Cardiac fibroblast (primary cell): ENCODE measurements around the gene TGFB3.
A peak's percentile ranks its signal among the peaks of the same experiment; 100 is the strongest.

Experiments
- DNase-seq, 2 donors: peaks; one replicate each; pipeline versions ENCODE4 v3.0.0 to v3.0.0-alpha.2; 2010; ENCODE audit warnings: low read depth in 2 of 2
- H3K4me3 ChIP-seq, 2 donors: replicated peaks in 1 of 2; 1 replicate in 1 of 2; 2 replicates in 1 of 2; pipeline ENCODE4 v1.5.1; 2011; ENCODE audit warnings: low read depth in 2 of 2, low read length in 2 of 2, mild to moderate bottlenecking in 2 of 2, moderate library complexity in 1 of 2
- TF ChIP-seq, protein P1 (sequence below): IDR thresholded peaks from one replicate; pipeline ENCODE4 v1.5.1; 2011; ENCODE audit warnings: low read depth, mild to moderate bottlenecking, low read length, inconsistent platforms

Gene TGFB3

DNA sequence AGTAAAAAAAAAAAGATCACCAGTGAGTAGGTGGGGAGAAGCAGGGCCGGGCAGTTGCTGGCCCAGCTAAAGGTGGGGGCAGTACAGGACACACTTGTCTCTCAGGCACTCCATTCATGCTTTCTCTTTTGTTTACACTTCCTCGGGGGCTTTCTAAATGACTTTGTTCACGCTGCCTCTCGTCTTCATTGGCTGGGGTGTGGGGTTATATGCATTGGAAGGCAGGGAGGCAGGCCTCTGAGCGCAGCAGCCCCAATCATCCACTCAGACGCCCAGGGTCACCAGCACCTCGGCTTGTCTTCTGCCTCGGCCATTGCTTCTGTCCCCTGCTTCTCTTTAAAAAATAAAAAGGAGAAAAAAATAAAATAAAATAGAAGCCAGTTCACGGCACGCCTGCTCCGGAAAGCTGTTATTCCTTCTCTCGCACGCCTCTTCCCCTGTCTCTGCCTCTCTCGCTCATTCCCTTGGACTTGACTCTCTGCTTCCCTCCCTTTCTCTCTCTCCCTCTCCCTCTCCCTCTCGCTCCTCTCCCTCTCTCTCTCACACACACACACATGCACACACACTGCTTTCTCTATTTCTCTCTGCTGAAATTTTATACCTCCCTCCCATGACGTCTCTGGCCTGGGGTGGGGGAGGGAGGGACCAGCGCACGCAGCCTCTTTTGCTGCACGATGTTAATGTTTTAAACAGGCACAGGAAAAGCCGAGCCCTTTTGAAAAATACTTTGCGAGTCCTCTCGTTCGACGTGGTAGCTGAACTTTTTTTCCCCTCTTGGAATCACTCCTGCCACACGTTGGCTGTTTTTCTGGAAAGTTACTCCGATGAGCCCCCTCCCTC is at the start of gene TGFB3:
Gene TGFB3, minus strand, starts transcription at position 570 of the 840 bp plus-strand sequence. CDS start 1,102 bp downstream, outside the sequence.
- H3K4me3 ChIP-seq: peak within 1 kb of the TSS; percentile 54 to 64

DNA sequence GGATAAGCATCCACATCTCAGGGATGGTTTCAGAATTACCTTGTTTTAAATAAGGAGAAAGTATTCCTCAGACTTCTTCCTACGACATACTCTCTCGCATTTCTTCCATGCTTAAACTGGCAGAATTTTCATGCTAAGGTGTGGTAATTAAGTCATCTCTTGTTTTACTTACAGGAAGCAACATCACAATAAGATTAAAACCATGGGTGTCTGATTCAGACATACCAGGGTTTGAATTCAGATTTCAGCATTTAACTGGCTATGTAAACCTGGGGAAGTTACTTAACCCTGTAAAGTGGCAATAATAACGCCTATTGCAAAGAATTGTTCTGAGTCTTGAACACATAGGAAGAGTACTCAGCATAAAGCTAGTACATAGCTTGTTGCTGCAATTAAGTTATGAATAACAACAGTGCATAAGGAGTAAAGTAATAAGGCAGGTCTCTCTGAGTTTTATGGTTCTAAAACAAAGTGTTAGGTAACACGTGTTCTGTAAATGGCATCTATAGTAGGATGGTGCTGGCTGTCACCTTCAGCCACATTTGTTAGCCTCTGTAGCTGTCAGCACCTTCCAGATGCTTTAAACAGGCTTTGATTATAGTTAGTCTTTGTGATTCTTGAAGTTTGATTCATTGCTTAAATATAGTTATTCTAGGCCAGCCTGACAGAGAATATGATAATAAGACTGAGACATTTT is 42.6 kb upstream of the TGFB3 start:
- no peak for DNase-seq
- H3K4me3 ChIP-seq: no peak overlapping the region
- TF ChIP-seq, protein P1, sequence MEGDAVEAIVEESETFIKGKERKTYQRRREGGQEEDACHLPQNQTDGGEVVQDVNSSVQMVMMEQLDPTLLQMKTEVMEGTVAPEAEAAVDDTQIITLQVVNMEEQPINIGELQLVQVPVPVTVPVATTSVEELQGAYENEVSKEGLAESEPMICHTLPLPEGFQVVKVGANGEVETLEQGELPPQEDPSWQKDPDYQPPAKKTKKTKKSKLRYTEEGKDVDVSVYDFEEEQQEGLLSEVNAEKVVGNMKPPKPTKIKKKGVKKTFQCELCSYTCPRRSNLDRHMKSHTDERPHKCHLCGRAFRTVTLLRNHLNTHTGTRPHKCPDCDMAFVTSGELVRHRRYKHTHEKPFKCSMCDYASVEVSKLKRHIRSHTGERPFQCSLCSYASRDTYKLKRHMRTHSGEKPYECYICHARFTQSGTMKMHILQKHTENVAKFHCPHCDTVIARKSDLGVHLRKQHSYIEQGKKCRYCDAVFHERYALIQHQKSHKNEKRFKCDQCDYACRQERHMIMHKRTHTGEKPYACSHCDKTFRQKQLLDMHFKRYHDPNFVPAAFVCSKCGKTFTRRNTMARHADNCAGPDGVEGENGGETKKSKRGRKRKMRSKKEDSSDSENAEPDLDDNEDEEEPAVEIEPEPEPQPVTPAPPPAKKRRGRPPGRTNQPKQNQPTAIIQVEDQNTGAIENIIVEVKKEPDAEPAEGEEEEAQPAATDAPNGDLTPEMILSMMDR: no peak

More for the DNA sequence above, at the start of gene TGFB3:
- DNase-seq: peak; percentile 92 to 96
- TF ChIP-seq, protein P1: no peak

DNA sequence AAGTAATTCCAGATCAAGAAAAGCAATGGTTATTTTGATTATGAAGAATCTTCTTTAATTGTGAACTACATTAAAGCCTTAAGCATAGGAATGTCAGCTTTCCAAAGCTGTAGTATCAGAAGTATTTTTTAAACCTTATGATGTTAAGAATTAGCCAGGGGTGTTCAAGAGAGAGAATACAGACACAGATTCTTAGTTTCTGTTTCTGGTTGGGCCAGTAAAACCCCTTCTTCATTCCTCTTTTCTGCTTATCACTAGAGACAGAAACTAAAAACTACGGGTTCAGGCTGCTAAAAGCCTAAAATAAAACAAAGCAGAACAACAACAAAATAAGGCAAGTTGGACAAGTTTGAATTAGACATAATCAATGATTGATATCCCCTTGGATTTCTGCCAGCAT is 42.0 kb upstream of the TGFB3 start:
- no peak overlapping the region for H3K4me3 ChIP-seq
- no peak for DNase-seq
- TF ChIP-seq, protein P1: no peak

DNA sequence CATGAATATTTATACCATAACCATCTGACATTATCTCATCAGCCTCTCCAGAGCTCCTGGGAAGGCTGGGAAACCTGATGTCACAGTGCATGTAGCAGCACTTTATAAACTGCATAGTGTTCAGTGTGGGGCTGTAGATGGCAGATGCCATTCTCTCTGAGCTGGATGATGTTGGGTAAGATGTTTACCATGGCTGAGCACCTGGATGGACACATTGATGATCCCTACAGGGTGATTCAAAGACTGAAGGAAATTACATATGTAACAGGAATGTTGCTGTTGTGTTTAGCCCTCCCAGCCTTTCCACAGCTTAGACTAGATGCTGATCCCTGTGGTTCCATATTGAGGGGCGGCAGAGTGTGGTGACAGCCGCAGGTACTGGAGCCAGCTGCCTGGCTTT is 41.2 kb upstream of the TGFB3 start:
- TF ChIP-seq, protein P1: no peak
- DNase-seq: peak in 1 of 2 donors; percentile 12
- H3K4me3 ChIP-seq: no peak overlapping the region

DNA sequence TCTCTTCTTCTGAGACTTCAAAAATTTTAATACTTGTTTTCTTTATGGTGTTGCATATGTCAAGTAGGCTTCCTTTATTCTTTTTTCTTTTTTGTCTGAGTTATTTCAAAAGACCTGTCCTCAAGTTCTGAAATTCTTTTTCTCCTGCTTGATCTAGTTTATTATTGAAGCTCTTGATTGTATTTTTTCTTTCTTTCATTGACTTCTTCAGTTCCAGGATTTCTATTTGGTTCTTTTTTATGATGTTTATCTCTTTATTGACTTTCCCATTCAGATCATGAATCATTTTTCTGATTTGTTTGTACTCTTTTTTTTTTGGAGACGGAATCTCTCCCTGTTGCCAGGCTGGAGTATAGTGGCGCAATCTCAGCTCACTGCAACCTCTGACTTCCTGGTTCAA is 37.9 kb upstream of the TGFB3 start:
- H3K4me3 ChIP-seq: no peak overlapping the region
- TF ChIP-seq, protein P1: no peak
- DNase-seq: no peak

DNA sequence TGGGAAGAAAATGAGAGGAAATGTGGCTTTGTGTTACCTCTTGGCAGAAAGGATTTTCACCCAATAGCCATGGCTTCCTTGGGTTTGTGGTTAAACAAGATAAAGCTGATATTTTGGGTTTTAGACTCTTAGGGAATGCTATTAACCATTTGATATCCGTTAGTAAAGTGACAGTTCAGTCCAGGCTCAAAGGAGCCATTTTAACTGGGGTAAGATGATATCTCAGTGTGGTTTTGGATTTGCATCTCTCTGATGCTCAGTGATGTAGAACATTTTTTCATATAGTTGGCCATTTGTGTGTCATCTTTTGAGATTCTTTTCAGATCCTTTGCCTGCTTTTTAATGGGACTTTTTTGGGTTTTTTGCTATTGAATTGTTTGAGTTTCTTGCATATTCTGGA is 33.9 kb upstream of the TGFB3 start:
- H3K4me3 ChIP-seq: no peak overlapping the region
- no peak for DNase-seq
- TF ChIP-seq, protein P1: no peak
